Esophagus (tissue), 2 donors: ENCODE measurements around the gene ARHGEF19. TPM values are rescaled to one million over a fixed set of nuclear protein-coding genes. Genes with fewer than 3 reads are reported as not detected.
"Not testable (repeated sequence)": the region's sequence is repeated elsewhere in the genome, so short reads cannot be mapped to it uniquely, and the experiment has no call there.

ENCODE experiments used
- H3K27ac ChIP-seq, 2 donors: one replicate each; pipeline ENCODE4 v1.5.1; 2013; ENCODE audit warnings: low read depth in 2 of 2, mild to moderate bottlenecking in 2 of 2, inconsistent platforms in 1 of 2, low read length in 1 of 2, moderate library complexity in 1 of 2
- H3K27me3 ChIP-seq, 2 donors: one replicate each; pipeline ENCODE4 v1.6.1; 2013; ENCODE audit warnings: low read length in 2 of 2, control low read depth in 1 of 2, mild to moderate bottlenecking in 1 of 2; ENCODE audit not compliant: insufficient read depth in 2 of 2, control insufficient read depth in 1 of 2
- H3K36me3 ChIP-seq, 2 donors: one replicate each; pipeline ENCODE4 v1.6.1; 2013; ENCODE audit warnings: low read length in 1 of 2; ENCODE audit not compliant: control insufficient read depth in 2 of 2, insufficient read depth in 2 of 2
- H3K4me1 ChIP-seq, 2 donors: one replicate each; pipeline ENCODE4 v1.6.1; 2013; ENCODE audit warnings: low read length in 1 of 2; ENCODE audit not compliant: control insufficient read depth in 2 of 2, insufficient read depth in 2 of 2
- H3K4me3 ChIP-seq, 2 donors: one replicate each; pipeline ENCODE4 v1.5.1; 2013; ENCODE audit warnings: low read length in 2 of 2, mild to moderate bottlenecking in 2 of 2, low read depth in 1 of 2, moderate library complexity in 1 of 2
- H3K9me3 ChIP-seq, 2 donors: one replicate each; pipeline ENCODE4 v1.6.1; 2013; ENCODE audit warnings: mild to moderate bottlenecking in 2 of 2, low read depth in 1 of 2, low read length in 1 of 2, moderate library complexity in 1 of 2; ENCODE audit not compliant: control insufficient read depth in 2 of 2, insufficient read depth in 1 of 2
- WGBS, 2 donors: extraction: QIAGEN DNeasy Blood & Tissue Kit; methylation state at CpG; one replicate each; pipeline ENCODE4 v1.1.7; 2013; 5-methylcytosine and 5-hydroxymethylcytosine counted together
- polyA plus RNA-seq, 2 donors: library from polyadenylated mRNA; stranded (reverse); fragments of 200-250 nt; gene quantifications; one replicate each; pipeline ENCODE4 v1.2.3, GENCODE V29; 2013
- donor health status: healthy with polysubstance abuse.
- donor health status: Bipolar disorder and iron deficiency.

The ARHGEF19 gene
- polyA plus RNA-seq, 2 donors: 20.1 to 31.1 TPM

GRCh38 chr1:16226490-16227179 is 14.2 kb upstream of the ARHGEF19 start:
- Histone ChIP-seq H3K27ac (no peak overlapping the region), H3K4me3 (no peak overlapping the region), H3K4me1 (no peaks in the 10 kb centered on the region), H3K9me3 (no peaks in the 10 kb centered on the region), H3K27me3 (no peaks in the 10 kb centered on the region), H3K36me3 (peaks cover 0 to 4% of the 10 kb centered on the region in 2 donors)
- 18 to 35% methylated on average over 45 to 46 of the region's 46 CpGs for WGBS, 2 donors

- Histone ChIP-seq H3K4me3 (no peak overlapping the region), H3K9me3 (no peaks in the 10 kb centered on the region), H3K27ac (no peak overlapping the region), H3K27me3 (no peaks in the 10 kb centered on the region), H3K4me1 (no peaks in the 10 kb centered on the region), H3K36me3 (peaks cover 0 to 3% of the 10 kb centered on the region in 2 donors)
- WGBS, 2 donors: 92 to 97% methylated on average over 7 of the region's 7 CpGs
Observed at GRCh38 chr1:16226129-16226489, 13.7 kb upstream of the ARHGEF19 start.

- Histone ChIP-seq H3K4me3 (no peak overlapping the region), H3K27me3 (no peaks in the 10 kb centered on the region), H3K36me3 (no peaks in the 10 kb centered on the region), H3K27ac (no peak overlapping the region), H3K4me1 (peaks cover 0 to 2% of the 10 kb centered on the region in 2 donors), H3K9me3 (no peaks in the 10 kb centered on the region)
- 80 to 82% methylated on average over 3 of the region's 3 CpGs for whole genome bisulfite sequencing, 2 donors
Observed at GRCh38 chr1:16224472-16224871, 12.0 kb upstream of the ARHGEF19 start.

- not testable (repeated sequence) for H3K9me3 ChIP-seq, H3K27me3 ChIP-seq, H3K4me1 ChIP-seq, H3K27ac ChIP-seq, H3K4me3 ChIP-seq, H3K36me3 ChIP-seq
- 91 to 93% methylated on average over 14 of the region's 14 CpGs for WGBS, 2 donors
Observed at GRCh38 chr1:16222716-16223115, 10.3 kb upstream of the ARHGEF19 start.

GRCh38 chr1:16221499-16221898 is 9.0 kb upstream of the ARHGEF19 start:
- no peaks in the 10 kb centered on the region for H3K36me3 ChIP-seq
- H3K9me3 ChIP-seq: no peaks in the 10 kb centered on the region
- H3K27ac ChIP-seq: no peak overlapping the region
- no peaks in the 10 kb centered on the region for H3K27me3 ChIP-seq
- H3K4me3 ChIP-seq: no peak overlapping the region
- H3K4me1 ChIP-seq: peaks cover 2 to 10% of the 10 kb centered on the region in 2 donors
- WGBS, 2 donors: 100% methylated on average over 1 of the region's 1 CpG

GRCh38 chr1:16219968-16220500 is 7.6 kb upstream of the ARHGEF19 start:
- Histone ChIP-seq H3K36me3 (no peaks in the 10 kb centered on the region), H3K27ac (no peak overlapping the region)
- WGBS, 2 donors: 80 to 91% methylated on average over 4 of the region's 4 CpGs

GRCh38 chr1:16218674-16219071 is 6.2 kb upstream of the ARHGEF19 start:
- Histone ChIP-seq H3K9me3 (no peaks in the 10 kb centered on the region), H3K27ac (peak overlapping the region in 1 of 2 donors; percentile 88), H3K4me3 (no peak overlapping the region), H3K27me3 (no peaks in the 10 kb centered on the region), H3K4me1 (peaks cover 6 to 10% of the 10 kb centered on the region in 2 donors), H3K36me3 (no peaks in the 10 kb centered on the region)
- WGBS, 2 donors: 94 to 95% methylated on average over 6 of the region's 6 CpGs

More at GRCh38 chr1:16219968-16220500, 7.6 kb upstream of the ARHGEF19 start:
- H3K9me3 ChIP-seq: no peaks in the 10 kb centered on the region
- no peaks in the 10 kb centered on the region for H3K27me3 ChIP-seq
- peaks cover 6 to 10% of the 10 kb centered on the region in 2 donors for H3K4me1 ChIP-seq
- H3K4me3 ChIP-seq: no peak overlapping the region

- H3K27ac ChIP-seq: peak overlapping the region; percentile 45 to 88
- 71 to 77% methylated on average over 12 of the region's 12 CpGs for WGBS, 2 donors
Observed at GRCh38 chr1:16218014-16218673, 5.7 kb upstream of the ARHGEF19 start.

GRCh38 chr1:16217061-16217785 is 4.8 kb upstream of the ARHGEF19 start:
- Histone ChIP-seq H3K36me3 (no peaks in the 10 kb centered on the region), H3K4me1 (peaks cover 10 to 12% of the 10 kb centered on the region in 2 donors), H3K4me3 (peak overlapping the region; percentile 51 to 69), H3K27ac (peak overlapping the region; percentile 85 to 98), H3K27me3 (no peaks in the 10 kb centered on the region), H3K9me3 (no peaks in the 10 kb centered on the region)
- WGBS, 2 donors: 1 to 2% methylated on average over 46 of the region's 46 CpGs

More at GRCh38 chr1:16218014-16218673, 5.7 kb upstream of the ARHGEF19 start:
- H3K9me3 ChIP-seq: no peaks in the 10 kb centered on the region
- no peaks in the 10 kb centered on the region for H3K27me3 ChIP-seq
- peaks cover 6 to 10% of the 10 kb centered on the region in 2 donors for H3K4me1 ChIP-seq
- peak overlapping the region in 1 of 2 donors; percentile 9 for H3K4me3 ChIP-seq
- no peaks in the 10 kb centered on the region for H3K36me3 ChIP-seq
